Measurements from ENCODE around the gene TMEM132E.

- TF ChIP-seq CTCF (IDR thresholded peaks at IDR 0.05; ENCODE audit: low read length) (no peak), EZH2 (IDR thresholded peaks at IDR 0.05; ENCODE audit: borderline replicate concordance, low read length) (no peak)
These were observed 22.5 kb upstream of the TMEM132E start for GRCh38 chr17:34556931-34557330.
